Activated CD8-positive, alpha-beta memory T cell treated with anti-CD3 and anti-CD28 coated beads for 48 hours (primary cell): ENCODE measurements around the gene GOLT1A.

Experiments used
- DNase-seq, 3 experiments: peaks; one replicate each; pipeline ENCODE4 v3.0.0-alpha.2; 2020; ENCODE audit warnings: low read depth in 2 of 3, low spot score in 2 of 3

The GOLT1A gene

DNA sequence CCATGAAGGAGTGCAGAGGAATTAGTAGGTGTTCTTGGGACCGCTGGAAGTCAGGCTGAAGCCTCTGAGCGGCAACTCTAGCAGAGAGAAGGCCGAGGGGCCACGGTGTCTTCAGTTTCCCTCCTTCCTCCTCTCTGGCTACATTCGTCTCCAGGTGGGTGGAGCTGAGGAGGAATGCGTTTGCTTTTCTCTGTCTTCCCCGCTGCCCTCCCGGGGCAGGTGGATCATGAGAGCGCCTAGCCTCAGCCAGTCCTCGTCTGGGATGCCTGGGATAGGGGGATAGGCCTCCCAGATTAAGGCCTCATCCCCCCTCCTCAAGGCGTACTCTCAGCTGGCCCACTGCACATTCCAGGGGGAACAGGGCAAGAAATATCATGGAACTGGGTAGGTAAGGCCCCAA lies 7.5 kb upstream of the GOLT1A start:
- no peak for DNase-seq

DNA sequence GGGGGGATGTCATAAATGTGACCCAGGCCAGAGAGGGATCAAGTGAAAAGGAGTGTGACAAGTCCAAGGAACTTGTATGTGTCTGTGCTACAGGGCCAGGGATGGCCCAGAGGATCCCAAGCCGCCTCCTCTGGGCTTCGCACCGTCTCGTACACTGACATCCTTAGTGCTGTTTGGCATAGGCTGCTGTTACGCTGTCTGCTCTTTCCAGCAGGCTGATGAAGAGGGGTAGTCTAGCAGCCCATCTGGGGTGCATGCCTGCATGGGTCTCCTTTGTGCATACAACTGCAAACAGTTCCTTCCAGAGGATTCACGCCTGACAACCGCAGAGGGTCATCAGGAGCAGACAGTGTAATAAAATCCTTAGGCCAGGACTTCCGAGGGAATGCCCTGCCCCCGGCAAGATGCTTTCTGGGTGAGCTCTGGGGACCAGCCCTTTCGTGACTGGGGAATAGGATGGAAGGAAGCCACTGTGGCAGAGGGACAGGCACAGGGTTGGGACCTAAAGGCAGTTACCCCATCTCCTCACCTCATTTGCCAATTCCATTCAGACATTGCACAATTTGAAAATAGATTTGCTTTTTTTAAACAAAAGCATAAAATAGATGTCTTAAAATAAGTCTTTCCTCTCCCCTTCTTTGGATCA lies 6.3 kb upstream of the GOLT1A start:
- no peak for DNase-seq

- no peak for DNase-seq
Observed at GRCh38 chr1:204218552-204218951, 4.8 kb upstream of the GOLT1A start.

- no peak for DNase-seq
Observed at GRCh38 chr1:204217648-204218000, 3.8 kb upstream of the GOLT1A start.

DNA sequence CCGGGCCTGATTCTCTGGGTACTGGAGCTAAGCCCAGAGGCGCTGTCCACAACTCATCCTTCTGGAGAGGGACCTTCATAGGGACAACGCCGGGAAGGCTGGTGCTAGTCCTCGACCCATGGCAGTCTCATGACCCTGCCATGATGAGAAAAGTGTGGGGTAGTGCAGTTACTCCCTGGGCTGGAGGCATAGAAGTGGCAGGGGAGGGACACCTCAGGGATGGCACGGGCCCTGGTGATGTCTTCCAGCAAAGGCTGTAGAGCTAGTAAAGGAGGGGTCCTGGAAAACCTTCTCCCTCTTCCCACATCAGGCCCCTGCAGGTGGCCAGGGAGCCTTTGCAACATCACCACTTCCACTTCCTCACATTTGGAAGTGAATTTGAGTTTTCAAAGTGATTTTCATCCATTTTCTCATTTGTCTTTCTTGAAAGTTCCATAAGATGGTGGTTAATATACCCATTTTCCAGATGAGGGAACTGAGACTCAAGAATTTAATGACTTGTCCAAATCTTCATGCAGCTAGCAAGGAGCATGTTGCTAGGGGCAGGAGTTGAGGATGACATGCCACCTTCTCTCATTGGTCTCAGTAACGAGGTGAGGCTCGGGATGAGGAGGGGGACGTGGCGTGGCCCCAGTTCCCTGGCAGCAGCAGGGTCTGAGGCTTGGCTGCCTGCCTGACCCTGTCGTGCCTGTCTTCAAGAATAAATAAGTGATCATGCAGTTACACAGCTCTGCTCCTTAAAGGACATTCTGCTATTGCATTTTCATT lies 3.3 kb upstream of the GOLT1A start:
- no peak for DNase-seq

DNA sequence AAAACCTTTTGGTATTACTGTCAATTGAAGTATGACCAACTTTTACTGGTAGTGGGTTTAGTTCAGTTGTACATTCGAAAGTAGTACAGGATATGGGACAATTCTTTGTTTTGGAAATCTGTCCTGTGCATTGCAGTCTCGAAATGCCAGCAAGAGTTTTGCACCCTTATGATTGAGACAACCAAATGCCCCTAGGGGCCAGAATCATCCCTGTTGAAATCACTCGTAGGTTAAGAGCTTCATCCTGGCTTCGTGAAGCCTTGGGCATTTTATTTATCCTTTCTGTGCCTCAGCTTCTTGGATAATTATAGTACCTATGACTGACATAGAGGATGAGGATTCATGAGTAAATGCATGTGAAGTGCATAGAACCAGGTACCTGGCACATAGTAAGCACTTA lies 2.4 kb upstream of the GOLT1A start:
- DNase-seq, result no peak

DNA sequence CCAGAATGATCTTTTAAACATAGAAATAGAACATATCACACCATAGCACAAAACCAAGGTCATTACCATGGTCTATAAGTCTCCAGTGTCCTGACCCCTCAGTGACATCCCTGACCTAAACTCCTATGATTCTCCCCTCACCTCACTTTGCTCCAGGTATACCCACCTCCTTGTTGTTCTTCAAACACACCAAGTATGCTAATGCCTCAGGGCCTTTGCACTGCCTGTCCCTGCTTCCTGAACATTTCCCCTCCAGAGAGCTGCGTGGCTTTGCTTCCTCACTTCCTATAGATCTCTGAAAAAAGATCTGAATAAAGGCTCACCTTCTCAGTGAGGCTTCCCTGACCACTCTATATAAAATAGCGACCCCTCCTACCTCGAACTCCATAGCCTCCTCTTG lies 1.1 kb downstream of the GOLT1A start:
- DNase-seq, result no peak

DNA sequence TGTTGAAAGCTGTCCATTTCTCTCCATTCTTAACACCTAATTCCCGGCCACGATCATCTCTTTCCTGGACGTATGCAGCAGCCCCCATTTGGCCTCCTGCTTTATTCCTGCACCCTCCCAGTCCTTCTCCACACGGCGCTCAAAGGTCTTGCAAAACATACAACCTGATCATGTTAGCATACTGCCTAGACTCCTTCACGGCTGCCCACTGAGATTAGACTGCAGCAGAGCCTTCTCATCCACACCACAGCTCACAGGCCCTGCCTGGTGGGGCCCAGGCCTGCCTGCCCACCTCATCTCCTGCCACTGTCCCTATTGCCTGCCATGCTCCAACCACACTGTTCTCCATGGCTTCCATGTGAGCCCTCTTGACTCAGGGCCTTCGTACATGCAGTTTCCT lies 2.7 kb downstream of the GOLT1A start:
- no peak for DNase-seq

DNA sequence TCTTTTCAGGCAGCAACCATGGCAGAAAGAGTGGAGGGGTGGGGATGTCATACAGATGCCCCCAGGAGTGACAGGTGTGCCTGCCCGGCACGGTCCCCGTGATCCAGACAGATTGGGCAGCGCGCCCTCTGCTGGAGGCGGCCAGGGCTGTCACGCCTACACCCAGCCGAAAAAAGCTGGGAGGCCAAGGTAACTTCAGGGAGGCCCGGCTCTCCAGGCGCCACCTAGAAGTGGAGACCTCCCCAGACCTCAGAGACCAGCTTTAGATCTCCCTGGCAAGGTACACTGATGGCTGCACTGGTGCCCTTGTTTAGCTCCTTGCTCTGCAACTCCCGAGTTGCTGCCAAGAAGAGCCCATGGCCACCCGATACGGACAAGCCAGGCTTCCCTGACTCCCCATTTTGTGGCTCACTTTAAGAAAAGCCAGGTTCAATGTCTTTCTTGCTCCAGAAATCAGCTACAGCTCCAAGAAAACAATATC lies 6.6 kb downstream of the GOLT1A start:
- DNase-seq, result peak; percentile 33 to 75 (median 72)

DNA sequence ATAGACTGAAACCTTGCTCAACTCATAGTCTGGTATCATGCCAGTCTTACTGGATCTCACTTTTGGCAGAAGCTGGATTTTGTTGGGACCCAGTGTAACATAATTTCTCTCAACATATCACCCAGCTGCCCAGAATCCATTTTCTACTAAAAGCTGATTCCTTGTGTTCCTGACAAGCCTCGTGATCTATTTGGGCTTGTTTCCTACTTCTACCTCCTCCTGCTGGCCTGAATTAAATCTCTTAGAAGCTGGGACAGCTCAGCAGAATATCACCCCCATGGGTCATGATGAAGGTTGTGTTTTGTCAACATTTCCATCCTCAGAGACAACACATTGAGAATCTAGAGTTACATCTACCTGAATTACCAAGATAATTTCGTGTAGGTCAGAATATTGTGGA lies 7.7 kb downstream of the GOLT1A start:
- no peak for DNase-seq

- DNase-seq, result no peak
Observed at GRCh38 chr1:204205486-204205885, 8.3 kb downstream of the GOLT1A start.

- DNase-seq, result no peak
Observed at GRCh38 chr1:204204944-204205343, 8.8 kb downstream of the GOLT1A start.

GRCh38 chr1:204203206-204203767 lies 10.5 kb downstream of the GOLT1A start:
- DNase-seq, result no peak

- DNase-seq, result no peak
Observed at GRCh38 chr1:204202481-204202880, 11.3 kb downstream of the GOLT1A start.

GRCh38 chr1:204201348-204202040 lies 12.3 kb downstream of the GOLT1A start:
- DNase-seq, result no peak

DNA sequence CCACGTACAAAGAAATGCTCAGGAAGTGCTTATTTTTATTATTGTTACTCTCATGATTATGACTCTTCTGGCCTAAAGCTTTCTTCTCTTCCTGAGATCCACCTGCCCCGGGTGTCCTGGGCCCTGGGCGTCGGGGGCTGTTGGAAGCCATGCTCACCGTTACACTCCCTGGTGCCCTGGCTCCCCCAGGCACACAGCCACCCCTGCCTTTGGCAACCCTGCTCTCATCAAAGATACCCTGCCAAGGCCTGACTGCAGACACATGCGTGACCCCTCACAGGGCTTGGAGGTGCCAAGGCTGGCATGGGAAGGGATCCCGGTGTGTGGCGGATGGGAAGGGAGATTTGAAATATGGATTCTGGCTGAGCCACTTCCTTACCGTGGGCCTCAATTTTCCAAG lies 14.2 kb downstream of the GOLT1A start:
- DNase-seq, result no peak

- DNase-seq, result no peak
Observed at GRCh38 chr1:204198348-204199340, 15.1 kb downstream of the GOLT1A start.

DNA sequence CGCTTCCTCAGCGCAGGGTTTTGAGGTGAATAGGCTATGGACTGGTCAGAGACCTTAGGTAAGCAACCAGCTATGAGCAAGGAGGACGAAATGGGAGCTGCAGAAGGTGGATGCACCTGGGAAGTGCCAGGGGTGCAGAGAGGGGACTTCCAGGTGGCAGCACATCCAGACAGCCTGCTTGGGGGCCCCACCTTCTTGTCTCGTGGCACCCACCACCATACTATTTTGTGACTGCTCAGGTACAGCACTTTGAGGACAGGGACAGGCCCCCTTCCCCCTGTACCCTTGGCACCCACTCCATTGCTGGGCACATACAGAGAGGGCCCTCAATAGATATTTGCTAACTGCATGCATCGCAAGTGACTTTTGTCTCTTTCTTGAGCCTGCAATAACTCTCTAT lies 16.7 kb downstream of the GOLT1A start:
- DNase-seq, result no peak

- DNase-seq, result no peak
Observed at GRCh38 chr1:204196068-204196795, 17.6 kb downstream of the GOLT1A start, which contains the start of gene KISS1. TSS of gene KISS1 (minus strand) at chr1:204196491. CDS start at chr1:204192876, 3,615 bp downstream.

GRCh38 chr1:204194771-204195170 lies 19.0 kb downstream of the GOLT1A start:
- DNase-seq, result no peak
